ENCODE measurements around the gene SCAF11. TPM values are rescaled to one million over a fixed set of nuclear protein-coding genes. Genes with fewer than 3 reads are reported as not detected.
A peak's percentile ranks its signal among the peaks of the same experiment; 100 is the strongest.

The SCAF11 gene
- total RNA-seq, 1 donor from 2014 or later, result 129 TPM

DNA sequence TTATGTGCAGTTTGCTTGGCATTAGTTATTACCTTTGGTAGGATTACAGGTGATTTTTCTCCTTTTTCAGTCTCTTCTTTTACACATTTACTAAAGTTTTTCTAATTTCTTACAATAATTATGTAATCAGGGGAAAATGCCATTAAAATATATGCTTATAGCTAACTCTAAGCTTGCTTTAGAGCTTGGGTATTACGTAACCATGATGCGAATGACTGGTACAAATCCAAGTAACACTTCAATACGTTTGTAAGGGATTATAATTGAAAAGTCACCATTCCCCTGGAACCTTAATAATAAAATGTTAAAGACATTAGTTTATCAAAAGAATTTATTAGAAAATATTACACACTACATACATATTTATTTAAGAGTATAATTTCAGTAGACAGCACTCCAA, 71.6 kb downstream of the SCAF11 start:
- no peaks in the 10 kb centered on the region for H3K27me3 Mint-ChIP-seq (ENCODE audit: unreplicated experiment)
- H3K4me3 Mint-ChIP-seq (ENCODE audit: unreplicated experiment), result no peak overlapping the region

GRCh38 chr12:45915405-45915804, 75.0 kb downstream of the SCAF11 start:
- peak overlapping the region; percentile 49 for H3K27ac Mint-ChIP-seq (ENCODE audit: unreplicated experiment)
- H3K9me3 Mint-ChIP-seq (ENCODE audit: unreplicated experiment), result no peaks in the 10 kb centered on the region
- H3K4me1 Mint-ChIP-seq (ENCODE audit: unreplicated experiment), result peaks cover 26% of the 10 kb centered on the region
- peaks cover 9% of the 10 kb centered on the region for H3K36me3 Mint-ChIP-seq (ENCODE audit: unreplicated experiment)
- H3K27me3 Mint-ChIP-seq (ENCODE audit: unreplicated experiment), result no peaks in the 10 kb centered on the region
- TF ChIP-seq, protein P1, sequence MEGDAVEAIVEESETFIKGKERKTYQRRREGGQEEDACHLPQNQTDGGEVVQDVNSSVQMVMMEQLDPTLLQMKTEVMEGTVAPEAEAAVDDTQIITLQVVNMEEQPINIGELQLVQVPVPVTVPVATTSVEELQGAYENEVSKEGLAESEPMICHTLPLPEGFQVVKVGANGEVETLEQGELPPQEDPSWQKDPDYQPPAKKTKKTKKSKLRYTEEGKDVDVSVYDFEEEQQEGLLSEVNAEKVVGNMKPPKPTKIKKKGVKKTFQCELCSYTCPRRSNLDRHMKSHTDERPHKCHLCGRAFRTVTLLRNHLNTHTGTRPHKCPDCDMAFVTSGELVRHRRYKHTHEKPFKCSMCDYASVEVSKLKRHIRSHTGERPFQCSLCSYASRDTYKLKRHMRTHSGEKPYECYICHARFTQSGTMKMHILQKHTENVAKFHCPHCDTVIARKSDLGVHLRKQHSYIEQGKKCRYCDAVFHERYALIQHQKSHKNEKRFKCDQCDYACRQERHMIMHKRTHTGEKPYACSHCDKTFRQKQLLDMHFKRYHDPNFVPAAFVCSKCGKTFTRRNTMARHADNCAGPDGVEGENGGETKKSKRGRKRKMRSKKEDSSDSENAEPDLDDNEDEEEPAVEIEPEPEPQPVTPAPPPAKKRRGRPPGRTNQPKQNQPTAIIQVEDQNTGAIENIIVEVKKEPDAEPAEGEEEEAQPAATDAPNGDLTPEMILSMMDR (IDR thresholded peaks at IDR 0.05), result no peak
- DNase-seq (ENCODE audit: extremely low spot score, unreplicated experiment), result no peak
- H3K4me3 Mint-ChIP-seq (ENCODE audit: unreplicated experiment), result no peak overlapping the region

More for the DNA sequence above, 71.6 kb downstream of the SCAF11 start:
- no peaks in the 10 kb centered on the region for H3K9me3 Mint-ChIP-seq (ENCODE audit: unreplicated experiment)
- TF ChIP-seq, protein P1 (IDR thresholded peaks at IDR 0.05), result no peak
- H3K27ac Mint-ChIP-seq (ENCODE audit: unreplicated experiment), result no peak overlapping the region
- peaks cover 27% of the 10 kb centered on the region for H3K36me3 Mint-ChIP-seq (ENCODE audit: unreplicated experiment)
- H3K4me1 Mint-ChIP-seq (ENCODE audit: unreplicated experiment), result peaks cover 26% of the 10 kb centered on the region
- no peak for DNase-seq (ENCODE audit: extremely low spot score, unreplicated experiment)

DNA sequence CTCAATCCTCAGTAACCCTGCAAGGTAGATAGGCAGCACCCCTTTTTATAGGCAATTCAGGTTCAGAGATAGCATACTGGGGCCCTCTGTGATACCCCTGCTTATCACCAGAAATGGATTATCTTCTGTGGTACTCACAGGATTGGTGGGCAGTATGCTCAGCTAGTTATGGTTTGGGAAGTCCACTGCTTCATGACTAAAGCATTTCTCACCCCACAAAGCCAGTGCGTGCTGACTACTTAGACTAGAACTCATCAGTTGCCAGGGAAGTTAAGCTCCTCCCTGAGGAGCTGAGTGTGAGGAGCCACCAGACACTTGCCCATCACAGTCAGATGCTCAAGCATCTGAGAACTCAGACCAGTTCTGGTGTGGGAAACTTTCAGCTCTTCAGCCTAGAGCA, 76.3 kb downstream of the SCAF11 start:
- no peak for DNase-seq (ENCODE audit: extremely low spot score, unreplicated experiment)
- peaks cover 3% of the 10 kb centered on the region for H3K36me3 Mint-ChIP-seq (ENCODE audit: unreplicated experiment)
- peaks cover 19% of the 10 kb centered on the region for H3K4me1 Mint-ChIP-seq (ENCODE audit: unreplicated experiment)
- peak overlapping the region; percentile 38 for H3K27ac Mint-ChIP-seq (ENCODE audit: unreplicated experiment)
- TF ChIP-seq, protein P1 (IDR thresholded peaks at IDR 0.05), result no peak
- H3K9me3 Mint-ChIP-seq (ENCODE audit: unreplicated experiment), result no peaks in the 10 kb centered on the region
- no peaks in the 10 kb centered on the region for H3K27me3 Mint-ChIP-seq (ENCODE audit: unreplicated experiment)
- H3K4me3 Mint-ChIP-seq (ENCODE audit: unreplicated experiment), result no peak overlapping the region

GRCh38 chr12:45913631-45914030, 76.7 kb downstream of the SCAF11 start:
- peaks cover 22% of the 10 kb centered on the region for H3K4me1 Mint-ChIP-seq (ENCODE audit: unreplicated experiment)
- no peaks in the 10 kb centered on the region for H3K27me3 Mint-ChIP-seq (ENCODE audit: unreplicated experiment)
- H3K27ac Mint-ChIP-seq (ENCODE audit: unreplicated experiment), result no peak overlapping the region
- H3K36me3 Mint-ChIP-seq (ENCODE audit: unreplicated experiment), result peaks cover 3% of the 10 kb centered on the region
- H3K9me3 Mint-ChIP-seq (ENCODE audit: unreplicated experiment), result no peaks in the 10 kb centered on the region
- TF ChIP-seq, protein P1 (IDR thresholded peaks at IDR 0.05), result no peak
- DNase-seq (ENCODE audit: extremely low spot score, unreplicated experiment), result no peak
- no peak overlapping the region for H3K4me3 Mint-ChIP-seq (ENCODE audit: unreplicated experiment)

- Mint-ChIP-seq H3K9me3 (ENCODE audit: unreplicated experiment) (no peaks in the 10 kb centered on the region), H3K27me3 (ENCODE audit: unreplicated experiment) (no peaks in the 10 kb centered on the region), H3K4me1 (ENCODE audit: unreplicated experiment) (peaks cover 22% of the 10 kb centered on the region), H3K36me3 (ENCODE audit: unreplicated experiment) (peaks cover 4% of the 10 kb centered on the region), H3K27ac (ENCODE audit: unreplicated experiment) (no peak overlapping the region), H3K4me3 (ENCODE audit: unreplicated experiment) (no peak overlapping the region)
- DNase-seq (ENCODE audit: extremely low spot score, unreplicated experiment), result no peak
- TF ChIP-seq, protein P1 (IDR thresholded peaks at IDR 0.05), result no peak
Observed at GRCh38 chr12:45912774-45913173, 77.6 kb downstream of the SCAF11 start.
